Activated CD4-positive, CD25-positive, alpha-beta regulatory T cell (primary cell): ENCODE measurements around the gene FRMD3.

ENCODE experiments used
- DNase-seq, 4 experiments: peaks; one replicate each; lab custom pipeline; 2025; lab: John Stamatoyannopoulos, UW

The FRMD3 gene

DNA sequence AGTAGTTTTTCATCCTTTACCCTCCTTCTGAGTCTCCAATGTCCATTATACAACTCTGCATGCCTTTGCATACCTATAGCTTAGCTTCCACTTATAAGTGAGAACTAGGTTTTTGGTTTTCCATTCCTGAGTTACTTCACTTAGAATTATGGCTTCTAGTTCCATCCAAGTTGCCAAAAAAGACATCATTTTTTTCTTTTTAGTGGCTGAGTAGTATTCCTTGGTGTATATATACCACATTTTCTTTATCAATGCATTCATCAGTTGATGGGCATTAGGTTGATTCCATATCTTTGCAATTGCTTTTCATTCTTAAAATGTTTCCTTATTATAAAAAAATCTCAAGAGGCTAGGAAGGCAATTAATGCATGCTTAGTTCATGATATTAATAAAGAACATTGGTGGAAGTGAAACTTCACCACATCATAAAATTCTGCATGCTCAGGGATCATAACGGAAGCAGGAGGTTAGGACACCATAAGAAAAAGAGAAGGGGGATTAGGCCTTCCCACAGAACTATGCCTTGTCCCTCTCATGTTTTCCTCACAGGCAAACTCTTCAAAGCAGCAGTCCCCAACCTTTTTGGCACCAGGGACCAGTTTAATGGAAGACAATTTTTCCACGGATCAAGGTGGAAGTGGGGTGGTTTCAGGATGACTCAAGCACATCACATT is 105.2 kb downstream of the FRMD3 start:
- DNase-seq, result no peak

DNA sequence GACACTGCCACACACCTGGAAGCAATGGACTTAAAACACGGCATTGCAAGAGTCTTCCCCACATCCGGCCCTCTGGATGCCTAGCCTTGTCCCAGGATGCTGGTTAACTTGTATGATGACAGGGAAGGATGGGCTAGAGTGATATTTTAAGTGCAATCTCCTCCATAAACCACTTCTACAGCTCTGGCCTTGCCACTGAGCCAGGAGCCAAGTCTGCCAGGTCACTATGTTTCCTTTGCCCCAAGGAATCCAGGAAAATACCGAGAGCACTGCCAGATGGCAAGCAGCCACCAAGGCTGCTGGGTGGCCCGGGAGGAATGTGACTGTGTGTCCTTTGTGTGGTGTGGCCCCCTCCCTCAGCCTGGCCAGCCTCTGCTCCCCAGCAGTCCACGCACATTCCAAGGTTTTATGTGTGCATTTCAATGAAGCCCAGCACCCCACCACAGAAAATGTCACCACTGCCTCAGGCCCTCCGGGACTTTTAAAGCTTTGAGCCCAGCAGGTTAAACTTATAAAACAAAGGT is 106.0 kb downstream of the FRMD3 start:
- DNase-seq, result no peak

DNA sequence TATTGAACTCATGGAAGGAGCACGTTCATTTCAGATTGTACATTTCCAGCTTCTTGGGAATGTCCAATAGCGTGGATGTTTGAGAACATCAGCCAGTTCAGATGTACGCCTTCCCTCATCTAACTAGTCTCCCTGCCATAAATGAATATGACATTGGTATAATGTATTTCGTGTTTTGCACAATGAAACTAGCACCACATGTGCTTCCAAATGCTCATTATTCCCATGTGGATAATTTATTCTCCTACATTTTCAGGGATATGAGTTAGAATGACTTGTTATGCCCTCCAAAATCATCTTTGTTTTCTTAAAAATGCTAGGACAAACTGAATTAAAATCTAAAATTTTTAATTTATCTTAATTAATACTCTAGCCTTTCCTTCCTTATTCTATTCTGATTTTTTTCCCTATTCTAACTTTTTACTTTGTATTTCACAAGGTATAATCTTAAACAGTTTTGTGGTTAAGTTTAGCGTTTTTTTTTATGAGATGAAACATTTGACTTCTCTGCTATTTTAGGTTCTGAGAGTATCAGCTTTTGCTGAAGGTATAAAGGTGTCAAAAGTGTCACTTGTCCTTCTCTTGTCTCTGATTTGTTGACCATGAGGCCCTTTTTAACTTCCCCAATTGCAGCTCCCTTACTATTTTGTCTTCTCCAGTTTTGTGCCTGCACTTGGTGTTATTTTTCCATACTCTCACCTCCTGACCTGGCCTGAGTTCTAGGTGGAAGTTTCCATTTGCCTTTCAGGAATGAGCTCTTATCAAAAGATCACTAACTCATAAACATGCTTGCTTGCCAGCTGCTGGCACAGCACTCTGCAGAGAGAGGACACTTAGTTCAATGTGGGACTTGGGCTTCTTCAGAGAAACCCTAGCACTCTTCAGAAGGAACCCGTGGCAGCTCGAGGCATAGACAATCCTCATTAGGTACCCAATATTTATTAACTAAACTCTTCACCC is 106.8 kb downstream of the FRMD3 start:
- no peak for DNase-seq

DNA sequence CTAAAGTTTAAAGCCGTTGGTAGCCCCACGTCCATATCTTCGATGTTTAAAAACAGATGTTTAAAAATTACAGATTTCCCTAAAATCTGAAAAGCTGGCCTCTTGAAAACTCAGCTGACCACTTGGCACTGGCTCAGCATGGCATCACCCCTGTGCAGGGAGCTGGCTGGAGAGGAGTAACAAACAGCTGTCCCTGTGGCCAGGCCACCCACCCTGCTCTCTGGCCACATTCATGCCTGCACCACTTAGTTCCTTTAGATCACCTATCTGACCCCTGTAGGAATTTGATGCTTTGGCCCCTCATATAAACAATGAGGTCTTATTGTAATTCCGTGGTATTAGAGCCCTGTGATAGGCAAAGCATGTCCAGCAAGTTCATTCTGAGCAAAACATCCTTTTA is 107.5 kb downstream of the FRMD3 start:
- no peak for DNase-seq

DNA sequence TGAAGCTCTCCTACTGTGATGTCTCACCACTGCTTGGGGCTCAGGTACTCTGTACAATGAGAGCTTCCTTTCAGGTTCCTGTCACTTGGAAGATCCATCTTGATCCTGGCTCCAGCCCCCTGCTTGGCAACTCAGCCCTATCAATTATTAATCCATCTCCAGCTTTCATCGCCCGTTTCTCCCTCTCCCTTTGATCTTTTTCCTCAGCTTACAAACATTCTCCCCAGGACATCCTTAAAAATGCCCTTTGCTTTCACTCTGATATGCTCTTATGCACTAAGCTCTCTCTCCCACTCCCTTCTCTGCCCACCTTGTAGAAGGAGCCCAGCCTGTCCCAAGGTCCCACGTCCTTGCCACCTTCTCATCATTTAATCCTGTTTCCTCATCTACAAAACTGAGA is 109.0 kb downstream of the FRMD3 start:
- no peak for DNase-seq

DNA sequence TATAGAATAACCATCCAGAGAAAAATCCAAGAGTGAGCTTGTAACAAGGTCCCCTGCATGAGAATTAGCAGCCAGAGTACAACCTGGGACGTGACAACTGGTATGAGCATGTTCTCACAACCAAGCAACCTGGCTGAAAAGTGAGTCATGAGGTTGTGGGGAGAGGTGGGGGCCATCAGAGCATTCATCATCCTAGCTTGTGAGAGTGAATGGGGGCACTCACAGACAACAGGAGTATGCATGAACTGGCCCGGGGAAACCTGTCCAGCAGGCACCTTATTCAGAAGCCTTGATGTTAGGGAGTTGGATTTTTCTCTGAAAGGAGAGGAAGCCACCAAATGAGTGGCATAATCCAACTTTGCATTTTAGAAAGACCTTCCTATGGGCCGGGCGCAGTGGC is 113.0 kb downstream of the FRMD3 start:
- DNase-seq, result no peak

DNA sequence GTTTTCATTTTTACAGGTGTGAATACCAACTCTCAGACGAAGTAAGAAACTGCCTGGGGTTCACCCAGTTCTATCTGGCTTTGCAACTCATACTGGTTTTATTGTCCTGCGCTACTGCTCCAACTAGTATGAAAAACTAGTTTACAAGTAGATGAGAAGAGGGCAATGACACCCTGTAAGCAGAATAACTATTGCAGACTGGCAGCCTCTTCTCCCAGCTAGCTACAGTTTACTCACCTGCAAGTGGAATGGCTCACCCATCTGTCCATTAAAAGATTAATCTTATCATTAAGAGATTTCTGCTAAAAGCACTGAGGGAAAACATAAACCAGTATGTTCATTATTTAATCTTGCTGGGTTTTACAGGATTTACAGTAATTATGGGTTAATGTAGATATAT is 113.4 kb downstream of the FRMD3 start:
- no peak for DNase-seq

DNA sequence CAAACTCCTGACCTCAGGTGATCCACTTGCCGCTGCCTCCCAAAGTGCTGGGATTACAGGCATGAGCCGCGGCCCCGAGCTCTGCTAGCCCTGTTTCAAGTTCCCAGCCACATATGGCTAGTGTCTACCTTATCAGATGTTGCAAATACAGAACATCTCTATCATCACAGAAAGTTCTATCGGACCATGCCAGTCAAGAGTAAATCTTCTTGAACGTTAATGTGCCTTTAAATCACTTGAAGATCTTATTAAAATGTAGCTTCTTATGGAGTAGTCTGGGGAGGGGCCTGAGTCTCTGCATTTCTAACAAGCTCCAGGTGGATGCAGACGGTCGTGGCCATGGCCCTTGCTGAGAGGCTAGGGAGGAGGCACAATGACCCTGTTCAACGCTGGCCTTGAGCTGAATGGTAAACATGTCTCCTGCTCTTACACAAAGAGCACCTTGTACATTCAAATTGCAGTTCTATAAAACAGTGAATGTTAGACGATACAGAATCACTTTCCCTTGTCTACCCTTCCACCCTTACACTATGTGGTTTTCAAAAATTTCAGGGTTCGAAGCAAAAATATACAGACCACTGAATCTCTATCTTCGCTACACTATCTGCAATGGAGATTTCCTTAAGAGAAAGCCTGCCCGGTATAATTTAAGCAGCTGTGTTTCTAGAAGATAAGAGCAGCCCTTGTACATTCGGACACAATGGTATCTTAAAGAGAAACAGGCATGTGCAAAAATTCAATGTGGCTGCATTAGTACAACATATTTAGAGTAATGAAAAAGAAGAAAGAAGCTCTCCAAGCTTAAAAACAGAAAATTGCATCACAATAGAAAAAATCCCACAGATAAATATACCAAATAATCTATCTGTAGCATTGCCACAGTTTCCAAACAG is 114.1 kb downstream of the FRMD3 start:
- DNase-seq, result no peak

DNA sequence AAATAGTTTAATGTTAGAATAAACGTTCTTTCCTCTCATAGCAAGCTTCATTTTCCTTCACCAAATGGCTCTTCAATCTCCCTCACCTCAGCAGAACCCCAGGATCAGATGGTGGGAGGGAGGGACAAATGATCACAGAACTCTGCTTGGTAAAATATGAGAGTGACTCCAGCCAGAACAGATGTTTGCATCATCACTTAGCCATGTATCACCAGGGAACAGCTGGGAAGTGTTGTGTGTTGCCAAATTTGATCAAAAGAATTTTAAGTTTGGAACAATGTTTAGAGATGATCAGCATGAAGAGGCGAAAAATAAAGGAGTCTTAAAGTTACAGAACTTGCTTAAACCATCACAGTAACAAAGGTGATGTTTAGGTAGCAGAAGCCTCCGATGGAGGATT is 115.7 kb downstream of the FRMD3 start:
- no peak for DNase-seq

DNA sequence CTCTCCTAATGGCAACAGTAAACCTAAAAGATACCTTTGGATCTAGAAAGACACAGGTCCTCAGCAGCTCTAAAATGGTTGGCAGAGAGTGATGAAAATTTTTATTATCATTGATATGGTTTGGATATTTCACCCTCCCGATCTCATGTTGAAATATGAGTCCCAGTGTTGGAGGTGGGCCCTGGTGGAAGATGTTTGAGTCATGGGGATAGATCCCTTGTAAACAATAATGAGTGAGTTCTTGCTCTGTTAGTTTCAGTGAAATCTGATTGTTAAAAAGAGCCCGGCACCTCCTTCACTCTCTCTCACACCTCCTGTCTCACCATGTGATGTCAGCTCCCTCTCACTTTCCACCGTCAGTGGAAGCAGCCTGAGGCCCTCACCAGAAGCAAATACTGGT is 117.7 kb downstream of the FRMD3 start:
- DNase-seq, result no peak

DNA sequence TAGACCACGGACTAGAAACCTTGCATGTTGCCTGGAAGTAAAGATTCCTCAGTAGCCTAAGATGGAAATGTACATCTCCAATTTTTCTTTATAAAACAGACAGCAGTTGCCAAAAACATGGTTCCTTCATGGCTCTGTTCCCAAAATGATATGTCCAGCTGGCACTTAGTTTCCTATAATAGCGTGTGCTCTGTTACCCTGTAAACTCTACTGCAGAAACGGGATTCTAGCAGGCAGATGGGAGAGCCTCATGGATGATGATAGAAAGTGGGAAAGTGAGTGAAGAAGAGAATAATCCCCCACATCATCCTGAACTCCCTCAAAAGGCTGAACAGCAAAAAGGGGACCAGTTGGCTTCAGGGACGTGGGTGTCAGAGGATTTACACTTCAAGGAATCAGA is 118.2 kb downstream of the FRMD3 start:
- no peak for DNase-seq

DNA sequence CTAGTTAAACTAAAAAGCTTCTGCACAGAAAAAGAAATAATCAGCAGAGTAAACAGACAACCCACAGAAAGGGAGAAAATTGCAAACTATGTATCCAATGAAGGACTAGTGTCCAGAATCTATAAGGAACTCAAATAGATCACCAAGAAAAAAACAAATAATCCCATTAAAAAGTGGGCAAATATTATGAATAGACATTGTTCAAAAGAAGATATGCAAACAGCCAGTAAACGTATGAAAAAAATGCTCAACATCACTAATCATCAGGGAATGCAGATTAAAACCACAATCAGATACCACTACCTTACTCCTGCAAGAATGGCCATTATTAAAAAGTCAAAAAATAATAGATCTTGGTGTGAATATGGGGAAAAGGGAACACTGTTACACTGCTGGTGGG is 119.9 kb downstream of the FRMD3 start:
- no peak for DNase-seq

DNA sequence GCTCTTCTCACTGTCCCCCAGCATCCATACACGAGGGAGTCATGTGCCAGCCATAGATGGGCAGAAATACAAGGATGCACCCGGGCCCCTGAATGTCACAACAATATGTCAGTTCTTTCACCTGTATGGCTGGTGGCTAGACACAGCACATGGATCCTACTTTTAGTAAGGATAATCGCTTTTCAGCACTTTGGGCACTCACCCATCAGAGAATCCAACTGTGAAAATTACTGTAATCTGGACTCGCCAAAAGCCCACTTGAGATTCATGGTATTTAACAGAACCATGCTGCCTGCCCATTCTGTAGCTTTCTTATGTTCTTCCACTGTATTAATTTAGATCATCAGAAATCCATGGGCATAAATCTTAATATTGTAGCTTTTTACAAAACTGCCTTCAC is 124.8 kb downstream of the FRMD3 start:
- no peak for DNase-seq

DNA sequence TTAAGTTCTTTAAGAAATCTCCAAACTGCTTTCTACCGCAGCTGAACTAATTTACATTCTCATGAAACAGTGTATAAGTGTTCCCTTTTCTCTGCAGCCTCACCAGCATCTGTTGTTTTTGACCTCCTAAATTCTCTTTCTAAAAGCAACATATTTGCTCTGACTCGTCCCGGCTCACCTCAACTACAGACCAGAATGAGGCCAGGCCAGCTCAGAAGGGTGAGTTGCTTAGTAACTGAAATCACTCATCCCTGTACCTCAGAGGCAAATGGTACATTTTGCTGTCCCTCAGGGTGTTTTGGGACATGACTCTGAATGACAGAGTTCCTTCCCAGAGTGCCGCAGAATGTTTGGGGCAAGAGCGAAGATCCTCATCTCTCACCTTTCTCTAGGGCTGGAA is 127.5 kb downstream of the FRMD3 start:
- no peak for DNase-seq

DNA sequence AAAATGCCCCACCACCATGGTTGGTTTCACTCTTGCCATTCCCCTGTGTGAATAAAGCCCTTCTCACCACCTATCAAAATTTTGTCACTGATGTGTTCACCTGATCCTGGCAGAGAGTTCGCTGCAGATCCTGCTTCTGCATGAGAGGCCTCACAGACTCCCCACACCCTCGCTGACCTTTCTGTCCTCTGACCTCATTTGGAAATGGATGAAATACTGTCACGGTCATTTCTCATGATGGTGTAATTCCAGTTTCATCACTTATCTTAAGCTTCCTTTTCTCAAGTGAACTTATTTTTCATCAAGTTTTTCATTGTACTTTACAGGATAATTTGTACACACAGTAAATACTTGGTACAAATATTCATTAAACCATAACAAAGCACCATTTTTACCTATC is 131.3 kb downstream of the FRMD3 start:
- DNase-seq, result no peak

DNA sequence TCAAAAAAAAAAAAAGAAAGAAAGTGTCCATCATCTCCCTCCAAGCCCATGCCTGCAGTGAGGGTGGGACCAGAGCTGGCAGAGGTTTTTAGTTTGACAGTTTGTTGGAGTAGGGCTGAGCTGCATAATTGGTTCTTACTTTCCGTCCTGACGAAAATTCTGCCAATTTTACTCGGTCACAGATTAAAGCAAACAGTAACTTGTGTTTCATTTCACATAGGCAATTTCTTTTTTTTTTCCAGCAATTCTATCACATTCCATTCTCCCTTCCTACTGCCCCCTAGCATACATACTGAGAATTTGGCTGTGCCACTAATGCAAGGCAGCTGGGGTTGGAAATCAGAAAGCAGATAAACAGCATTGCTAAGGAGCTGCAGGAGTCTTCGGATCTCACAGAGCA is 132.4 kb downstream of the FRMD3 start:
- no peak for DNase-seq

DNA sequence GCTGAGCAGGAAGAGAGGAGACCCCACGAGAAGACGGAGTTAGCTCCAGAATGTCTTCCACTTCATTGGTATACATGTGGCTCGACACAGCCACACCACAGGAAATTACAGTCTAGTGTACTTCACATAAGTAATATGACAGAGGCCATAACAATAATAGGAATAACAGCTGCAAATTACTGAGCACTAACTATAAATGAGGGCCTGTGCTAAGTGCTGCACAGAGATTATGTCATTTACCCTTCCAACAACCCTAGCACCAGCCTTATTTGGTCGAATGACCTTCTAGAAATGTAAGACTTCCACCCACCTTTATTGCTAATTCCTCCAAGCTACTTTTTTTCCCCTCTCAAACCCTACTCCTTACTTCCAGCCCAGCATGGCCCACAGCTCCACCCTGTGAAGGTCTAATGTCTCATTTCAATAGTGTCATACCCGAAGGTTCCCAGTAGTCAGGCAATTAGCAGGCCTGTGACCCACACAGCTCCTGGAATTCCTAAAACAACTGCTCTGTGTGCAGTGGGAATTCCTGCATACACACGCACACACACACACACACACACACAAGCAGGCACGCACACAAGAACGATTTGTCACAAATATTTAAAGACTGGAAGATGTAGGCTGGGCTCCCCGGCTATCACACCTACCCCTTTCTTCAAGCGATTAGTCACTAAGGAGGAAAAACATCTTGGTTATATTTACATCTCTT is 134.5 kb downstream of the FRMD3 start:
- DNase-seq, result no peak

DNA sequence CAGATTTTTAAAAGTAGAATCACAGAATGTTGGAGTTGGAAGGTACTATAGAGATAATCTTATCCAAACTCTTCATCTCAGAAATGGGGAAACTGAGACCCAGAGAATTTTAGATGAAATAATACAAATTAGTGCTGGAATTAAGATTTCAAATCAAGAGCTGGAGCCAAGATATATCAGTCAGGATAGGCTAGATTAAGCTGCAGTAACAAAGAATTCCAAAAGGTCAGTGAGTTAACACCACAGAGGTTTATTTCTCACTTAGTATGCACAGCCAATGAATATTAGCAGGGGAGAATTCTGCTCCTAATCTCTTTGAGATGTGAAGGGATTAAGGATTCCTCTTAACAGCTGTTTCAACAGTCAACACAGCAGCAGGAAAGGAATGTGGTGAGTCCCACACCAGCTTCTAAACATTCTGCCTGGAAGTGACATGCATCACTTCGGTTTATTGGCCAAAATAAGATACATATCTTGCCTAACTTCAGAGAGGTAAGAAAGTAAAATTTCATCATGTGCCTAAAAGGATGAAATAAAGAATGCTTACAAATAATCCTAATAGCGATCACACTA is 136.8 kb downstream of the FRMD3 start:
- DNase-seq, result no peak

DNA sequence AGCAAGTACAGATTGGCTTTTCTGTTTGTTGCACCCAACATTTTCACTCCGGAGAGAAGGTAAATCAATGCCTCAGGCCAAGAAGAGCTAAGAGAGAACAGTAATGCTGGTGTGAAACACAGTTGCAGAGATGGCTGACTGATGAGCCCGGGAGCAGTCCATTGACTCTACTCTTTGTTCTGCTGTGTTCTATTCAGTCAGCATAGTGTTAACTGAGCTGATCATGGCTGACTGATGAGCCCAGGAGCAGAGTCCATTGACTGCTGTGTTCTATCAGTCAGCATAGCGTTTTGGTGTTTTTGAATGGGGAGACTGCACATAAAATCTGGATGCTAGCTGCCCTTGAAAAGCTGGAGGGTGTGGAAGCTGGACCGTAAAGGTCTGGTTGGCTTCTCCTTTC is 141.4 kb downstream of the FRMD3 start:
- DNase-seq, result no peak

DNA sequence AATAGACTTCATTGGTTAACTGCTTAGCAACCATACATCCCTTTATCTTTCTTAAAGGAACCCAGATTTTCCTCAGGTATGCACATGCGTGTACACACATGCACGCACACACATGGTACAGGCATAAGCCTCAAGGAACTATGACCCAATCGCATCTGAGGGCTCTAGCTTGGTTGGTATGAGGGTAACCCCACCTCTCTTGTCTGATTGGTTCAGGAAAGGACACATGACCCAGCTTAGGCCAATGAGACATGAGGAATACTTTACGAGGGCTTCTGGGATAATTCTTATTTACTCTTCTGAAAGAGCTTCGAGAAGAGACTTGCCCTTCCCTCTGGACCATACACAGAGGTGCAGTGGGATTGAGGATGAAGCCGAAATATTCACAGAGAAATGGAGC is 141.9 kb downstream of the FRMD3 start:
- DNase-seq, result no peak

DNA sequence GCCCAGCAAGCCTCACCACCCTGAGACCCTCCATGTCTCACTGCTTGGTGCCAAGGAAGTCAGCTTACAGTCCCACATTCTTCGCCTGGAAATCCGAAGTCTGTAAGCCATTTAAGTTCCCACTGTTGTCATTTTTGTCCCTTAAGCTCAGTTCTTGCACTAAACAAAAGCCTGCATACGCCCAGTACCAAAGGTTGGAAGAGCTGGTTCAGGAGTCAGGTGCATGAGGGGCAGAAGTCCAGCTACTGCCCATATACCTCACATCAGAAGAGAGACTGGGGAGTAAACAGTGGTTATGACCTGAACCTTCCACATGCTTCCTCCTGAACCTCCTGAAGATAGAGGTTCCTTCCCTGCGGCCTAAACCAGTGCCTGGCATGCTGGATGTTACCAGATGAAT is 146.0 kb downstream of the FRMD3 start:
- no peak for DNase-seq
